DOHH2 (cell line): ENCODE results near the gene DNAH14.
"Not testable (repeated sequence)": the region's sequence is repeated elsewhere in the genome, so short reads cannot be mapped to it uniquely, and the experiment has no call there.

Source experiments
- H3F3A ChIP-seq: fragments of 200-600 bp; sonication (generic), shearing (Covaris generic); 2 replicates; pipeline ENCODE4 v1.6.0; 2016; ENCODE audit warnings: antibody characterized with exemption, mild to moderate bottlenecking; ENCODE audit not compliant: control insufficient read depth, insufficient read depth
- H3K27ac ChIP-seq: fragments of 200-600 bp; sonication (generic); 2 replicates; pipeline ENCODE4 v1.5.1; 2014; ENCODE audit warnings: low read depth, mild to moderate bottlenecking, low read length, moderate library complexity
- H3K27me3 ChIP-seq: fragments of 200-600 bp; sonication (generic); 2 replicates; pipeline ENCODE4 v1.6.1; 2014; ENCODE audit warnings: mild to moderate bottlenecking, low read length, mixed read lengths; ENCODE audit not compliant: control insufficient read depth
- H3K36me3 ChIP-seq: fragments of 200-600 bp; sonication (generic); 2 replicates; pipeline ENCODE4 v1.6.1; 2014; ENCODE audit warnings: mild to moderate bottlenecking, low read length, moderate library complexity, mixed read lengths; ENCODE audit not compliant: control insufficient read depth
- H3K4me1 ChIP-seq: fragments of 200-600 bp; sonication (generic); 2 replicates; pipeline ENCODE4 v1.6.1; 2014; ENCODE audit warnings: mild to moderate bottlenecking, low read length, mixed read lengths; ENCODE audit not compliant: control insufficient read depth
- H3K4me2 ChIP-seq: fragments of 200-600 bp; sonication (generic); 2 replicates; pipeline ENCODE4 v1.6.0; 2014; ENCODE audit warnings: mild to moderate bottlenecking, low read length, moderate library complexity
- H3K4me3 ChIP-seq: fragments of 200-600 bp; sonication (generic); 2 replicates; pipeline ENCODE4 v1.5.1; 2014; ENCODE audit warnings: mild to moderate bottlenecking, low read length, mixed read lengths
- H3K79me2 ChIP-seq: fragments of 200-600 bp; sonication (generic); 2 replicates; pipeline ENCODE4 v1.6.1; 2014; ENCODE audit warnings: mild to moderate bottlenecking, low read length, mixed read lengths; ENCODE audit not compliant: control insufficient read depth
- H3K9me2 ChIP-seq: fragments of 200-600 bp; sonication (generic); replicated peaks from 2 replicates; pipeline ENCODE4 v1.6.1; 2014; ENCODE audit warnings: mild to moderate bottlenecking, low read length, mixed read lengths; ENCODE audit not compliant: control insufficient read depth
- H3K9me3 ChIP-seq: fragments of 200-600 bp; sonication (generic); 2 replicates; pipeline ENCODE4 v1.6.1; 2014; ENCODE audit warnings: antibody characterized with exemption, low read length, mixed read lengths; ENCODE audit not compliant: control insufficient read depth, insufficient read depth
- H4K20me1 ChIP-seq: fragments of 200-600 bp; sonication (generic); 2 replicates; pipeline ENCODE4 v1.6.0; 2014; ENCODE audit warnings: low read depth, mild to moderate bottlenecking, antibody characterized with exemption, low read length, moderate library complexity; ENCODE audit not compliant: control insufficient read depth, insufficient read depth
- EZH2phosphoT487 ChIP-seq: fragments of 200-600 bp; sonication (generic); IDR thresholded peaks from 2 replicates; pipeline ENCODE4 v1.6.1; 2017; ENCODE audit warnings: borderline replicate concordance, mild to moderate bottlenecking, antibody characterized with exemption, low read length, moderate library complexity, mixed read lengths
- TF ChIP-seq, protein P1 (sequence below): fragments of 200-600 bp; sonication (generic); IDR thresholded peaks from one replicate; pipeline ENCODE4 v1.5.1; 2014; ENCODE audit warnings: antibody characterized with exemption, mild to moderate bottlenecking, low read depth, low read length; ENCODE audit not compliant: poor library complexity, severe bottlenecking

DNAH14 gene

DNA sequence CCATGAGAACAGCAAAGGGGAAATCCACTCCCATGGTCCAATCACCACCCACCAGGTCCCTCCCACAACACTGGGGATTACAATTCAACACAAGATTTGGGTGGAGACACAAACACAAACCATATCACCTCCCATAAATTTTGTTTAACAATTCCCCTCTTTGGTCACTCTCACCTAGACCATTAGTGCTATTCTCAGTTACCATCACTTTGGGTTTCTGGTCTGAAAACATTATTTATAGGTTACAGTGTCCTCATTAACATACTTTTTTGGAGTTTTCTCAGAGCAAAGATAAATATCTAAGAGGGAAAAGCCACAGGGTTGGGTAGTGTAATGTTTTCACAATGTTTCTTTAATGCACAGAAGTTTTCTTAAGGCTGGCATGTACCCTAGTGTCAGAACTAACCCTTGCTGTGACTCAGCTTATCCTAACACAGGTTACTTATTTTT is 47.7 kb upstream of the DNAH14 start:
- Histone ChIP-seq H3K36me3 (no peaks in the 10 kb centered on the region), H3K9me3 (0 out of 2 replicates have a peak, but pooled peaks cover 2% of the 10 kb centered on the region), H3K4me2 (no peak overlapping the region), H3K27me3 (no peaks in the 10 kb centered on the region), H4K20me1 (no peaks in the 10 kb centered on the region), H3F3A (no peaks in the 10 kb centered on the region), H3K4me1 (no peaks in the 10 kb centered on the region), H3K27ac (no peak overlapping the region), H3K79me2 (no peaks in the 10 kb centered on the region), H3K4me3 (no peak overlapping the region), H3K9me2 (no peaks in the 10 kb centered on the region)
- TF ChIP-seq, protein P1, sequence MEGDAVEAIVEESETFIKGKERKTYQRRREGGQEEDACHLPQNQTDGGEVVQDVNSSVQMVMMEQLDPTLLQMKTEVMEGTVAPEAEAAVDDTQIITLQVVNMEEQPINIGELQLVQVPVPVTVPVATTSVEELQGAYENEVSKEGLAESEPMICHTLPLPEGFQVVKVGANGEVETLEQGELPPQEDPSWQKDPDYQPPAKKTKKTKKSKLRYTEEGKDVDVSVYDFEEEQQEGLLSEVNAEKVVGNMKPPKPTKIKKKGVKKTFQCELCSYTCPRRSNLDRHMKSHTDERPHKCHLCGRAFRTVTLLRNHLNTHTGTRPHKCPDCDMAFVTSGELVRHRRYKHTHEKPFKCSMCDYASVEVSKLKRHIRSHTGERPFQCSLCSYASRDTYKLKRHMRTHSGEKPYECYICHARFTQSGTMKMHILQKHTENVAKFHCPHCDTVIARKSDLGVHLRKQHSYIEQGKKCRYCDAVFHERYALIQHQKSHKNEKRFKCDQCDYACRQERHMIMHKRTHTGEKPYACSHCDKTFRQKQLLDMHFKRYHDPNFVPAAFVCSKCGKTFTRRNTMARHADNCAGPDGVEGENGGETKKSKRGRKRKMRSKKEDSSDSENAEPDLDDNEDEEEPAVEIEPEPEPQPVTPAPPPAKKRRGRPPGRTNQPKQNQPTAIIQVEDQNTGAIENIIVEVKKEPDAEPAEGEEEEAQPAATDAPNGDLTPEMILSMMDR, result no peak
- TF ChIP-seq EZH2phosphoT487, result no peak

DNA sequence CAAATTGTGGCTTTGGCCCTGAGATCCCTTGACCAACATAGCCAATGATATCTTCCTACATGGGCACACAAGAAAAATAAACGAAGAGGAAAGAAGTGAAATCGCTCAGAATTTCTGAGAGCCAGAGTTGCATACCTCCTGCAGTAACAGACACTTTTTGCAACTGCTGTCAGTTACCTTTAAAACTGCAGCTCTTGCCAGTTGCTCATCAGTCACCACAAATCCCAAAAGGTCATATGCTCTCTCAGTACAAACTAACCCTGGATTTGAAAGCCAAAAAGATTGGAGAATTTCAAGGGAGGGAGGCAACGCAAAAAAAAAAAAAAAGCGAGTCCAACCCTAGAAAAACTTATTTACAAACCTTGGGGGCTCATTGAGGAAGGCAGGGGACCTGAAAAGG is 47.2 kb upstream of the DNAH14 start:
- H3K4me3 ChIP-seq, result no peak overlapping the region
- no peaks in the 10 kb centered on the region for H3K9me2 ChIP-seq
- no peaks in the 10 kb centered on the region for H3K36me3 ChIP-seq
- H4K20me1 ChIP-seq, result no peaks in the 10 kb centered on the region
- H3K27me3 ChIP-seq, result no peaks in the 10 kb centered on the region
- no peak for TF ChIP-seq EZH2phosphoT487
- TF ChIP-seq, protein P1, result no peak
- H3K79me2 ChIP-seq, result no peaks in the 10 kb centered on the region
- no peak overlapping the region for H3K27ac ChIP-seq
- H3K4me2 ChIP-seq, result no peak overlapping the region
- H3F3A ChIP-seq, result no peaks in the 10 kb centered on the region
- H3K9me3 ChIP-seq, result 0 out of 2 replicates have a peak, but pooled peaks cover 2% of the 10 kb centered on the region
- H3K4me1 ChIP-seq, result no peaks in the 10 kb centered on the region

DNA sequence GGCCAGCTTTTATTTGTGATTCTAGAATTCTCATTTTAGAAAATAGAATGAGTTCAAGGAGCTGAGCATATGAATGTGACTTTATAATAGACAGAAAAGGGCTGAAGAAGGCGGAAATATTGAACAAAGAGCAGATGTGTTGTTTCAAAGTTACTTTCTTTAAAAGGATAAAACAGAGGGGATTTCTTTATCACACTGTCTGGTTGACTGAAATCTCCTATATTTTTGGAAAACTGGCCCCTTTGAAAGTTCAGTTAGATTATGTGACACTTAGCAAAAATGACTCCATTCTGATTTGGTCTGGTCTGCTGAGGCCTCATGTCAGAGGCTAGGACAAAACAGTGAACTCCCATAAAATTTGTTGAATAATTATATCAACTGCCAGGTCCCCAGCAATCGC is 46.4 kb upstream of the DNAH14 start:
- H3K4me3 ChIP-seq, result no peak overlapping the region
- no peaks in the 10 kb centered on the region for H3F3A ChIP-seq
- H3K4me2 ChIP-seq, result no peak overlapping the region
- no peaks in the 10 kb centered on the region for H3K27me3 ChIP-seq
- H3K36me3 ChIP-seq, result no peaks in the 10 kb centered on the region
- H3K79me2 ChIP-seq, result no peaks in the 10 kb centered on the region
- no peaks in the 10 kb centered on the region for H3K4me1 ChIP-seq
- TF ChIP-seq, protein P1, result no peak
- no peak for TF ChIP-seq EZH2phosphoT487
- no peak overlapping the region for H3K27ac ChIP-seq
- H3K9me2 ChIP-seq, result no peaks in the 10 kb centered on the region
- H3K9me3 ChIP-seq, result 0 out of 2 replicates have a peak, but pooled peaks cover 2% of the 10 kb centered on the region
- no peaks in the 10 kb centered on the region for H4K20me1 ChIP-seq

DNA sequence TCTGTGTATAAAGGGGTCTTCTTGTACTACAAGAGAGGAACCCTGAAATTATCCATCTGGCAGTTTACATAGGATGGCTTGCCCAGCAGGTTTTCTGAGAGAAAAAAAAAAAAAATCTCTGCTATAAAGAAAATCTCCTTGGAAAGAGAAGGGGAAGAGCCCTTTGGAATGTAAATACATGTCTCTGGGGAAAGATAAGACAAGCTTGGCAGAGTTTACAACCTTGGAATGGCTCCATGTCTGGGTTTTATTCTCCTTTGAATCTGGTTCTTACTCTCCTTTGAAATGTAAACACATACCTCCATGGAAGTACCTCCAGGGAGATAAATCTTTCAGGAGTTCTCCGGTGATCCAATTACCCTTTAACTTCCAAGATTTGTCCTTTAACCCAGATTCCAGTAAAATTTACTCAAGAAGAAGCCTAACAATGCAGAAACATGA is 45.1 kb upstream of the DNAH14 start:
- 0 out of 2 replicates have a peak, but pooled peaks cover 2% of the 10 kb centered on the region for H3K9me3 ChIP-seq
- H3K4me3 ChIP-seq, result no peak overlapping the region
- no peaks in the 10 kb centered on the region for H3K79me2 ChIP-seq
- H3K27me3 ChIP-seq, result no peaks in the 10 kb centered on the region
- TF ChIP-seq, protein P1, result no peak
- no peak for TF ChIP-seq EZH2phosphoT487
- H4K20me1 ChIP-seq, result no peaks in the 10 kb centered on the region
- no peaks in the 10 kb centered on the region for H3K4me1 ChIP-seq
- no peaks in the 10 kb centered on the region for H3K36me3 ChIP-seq
- H3K9me2 ChIP-seq, result no peaks in the 10 kb centered on the region
- no peak overlapping the region for H3K27ac ChIP-seq
- H3F3A ChIP-seq, result no peaks in the 10 kb centered on the region
- no peak overlapping the region for H3K4me2 ChIP-seq

DNA sequence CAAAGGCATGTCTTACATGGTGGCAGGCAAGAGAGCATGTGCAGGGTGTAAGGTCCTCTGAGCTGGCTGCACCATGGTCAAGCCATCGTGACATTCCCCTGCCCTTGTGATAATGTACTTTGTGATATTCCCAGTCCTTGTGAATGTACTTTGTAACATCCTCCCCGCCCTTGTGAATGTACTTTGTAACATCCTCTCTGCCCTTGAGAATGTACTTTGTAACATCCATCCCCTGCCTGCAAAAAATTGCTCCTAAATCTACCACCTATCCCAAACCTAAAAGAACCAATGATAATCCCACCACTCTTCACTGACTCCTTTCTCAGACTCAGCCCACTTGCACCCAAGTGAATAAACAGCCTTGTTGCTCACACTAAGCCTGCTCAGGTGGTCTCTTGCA is 44.1 kb upstream of the DNAH14 start:
- H3K4me2 ChIP-seq, H3K4me3 ChIP-seq, H3F3A ChIP-seq, H3K9me2 ChIP-seq, H3K4me1 ChIP-seq, H3K79me2 ChIP-seq, H3K27ac ChIP-seq, H3K9me3 ChIP-seq, H3K27me3 ChIP-seq, H3K36me3 ChIP-seq, H4K20me1 ChIP-seq: not testable (repeated sequence)
